Body of pancreas (tissue), 4 donors: ENCODE results near the gene NUP93. TPM values are rescaled to one million over a fixed set of nuclear protein-coding genes. Genes with fewer than 3 reads are reported as not detected.

Experiments
- ATAC-seq: fragments of 150-250 bp; one replicate; pipeline ENCODE4 v1.9.1; 2016
- DNase-seq, 4 donors: peaks; one replicate each; pipeline ENCODE4 v3.0.0-alpha.2; 2019
- H3K27ac ChIP-seq, 4 donors: fragments of 200-600 bp; sonication (generic); 1 replicate in 3 of 4; 2 replicates in 1 of 4; pipeline versions ENCODE4 v1.5.1 to v1.6.1; 2016 to 2019; ENCODE audit warnings: mild to moderate bottlenecking in 1 of 4, mixed read lengths in 1 of 4, moderate library complexity in 1 of 4
- H3K27me3 ChIP-seq, 2 donors: fragments of 200-600 bp; sonication (generic); one replicate each; pipeline ENCODE4 v1.6.0; 2016; ENCODE audit warnings: mild to moderate bottlenecking in 1 of 2
- H3K36me3 ChIP-seq, 2 donors: fragments of 200-600 bp; sonication (generic); replicated peaks in 1 of 2; 2 replicates each; pipeline ENCODE4 v1.5.1; 2016; ENCODE audit warnings: low read depth in 2 of 2; ENCODE audit not compliant: insufficient read depth in 1 of 2
- H3K4me1 ChIP-seq: fragments of 200-600 bp; sonication (generic); one replicate; pipeline ENCODE4 v1.6.0; 2016
- H3K4me3 ChIP-seq, 2 donors: fragments of 200-600 bp; sonication (generic); 1 replicate in 1 of 2; 2 replicates in 1 of 2; pipeline ENCODE4 v1.5.1; 2016 to 2019
- H3K9me3 ChIP-seq, 3 donors: fragments of 200-600 bp; sonication (generic); 1 replicate in 2 of 3; 2 replicates in 1 of 3; pipeline ENCODE4 v1.5.1; 2016
- POLR2A ChIP-seq, 3 donors: fragments of 450-650 bp; IDR thresholded peaks; one replicate each; pipeline ENCODE4 v1.6.1; 2016; ENCODE audit warnings: antibody characterized with exemption in 3 of 3, mild to moderate bottlenecking in 2 of 3
- WGBS, 2 donors: methylation state at CpG; one replicate each; pipeline ENCODE4 v1.1.5; 2017; 5-methylcytosine and 5-hydroxymethylcytosine counted together
- intact Hi-C: fragments of 100-400 bp; cut with DNase I; formaldehyde crosslinking; loops from one replicate; pipeline ENCODE4 v1.15.1; 2023
- total RNA-seq, 2 donors: library from RNA; depleted of rRNA; stranded (reverse); fragments of >200 nt; gene quantifications; one replicate each; pipeline ENCODE4 v1.1.0, GENCODE V29; 2016
- TF ChIP-seq, protein P1 (sequence below), 7 experiments: fragments of 450-650 bp in 4 of 7; fragments of 200-600 bp in 3 of 7; sonication (generic) in 3 of 7; IDR thresholded peaks; one replicate each; pipeline ENCODE4 v1.5.1; 2016 to 2019; ENCODE audit warnings: antibody characterized with exemption in 7 of 7

Gene NUP93
- total RNA-seq, 2 donors from 2014 or later: 12.2 to 19.1 TPM

DNA sequence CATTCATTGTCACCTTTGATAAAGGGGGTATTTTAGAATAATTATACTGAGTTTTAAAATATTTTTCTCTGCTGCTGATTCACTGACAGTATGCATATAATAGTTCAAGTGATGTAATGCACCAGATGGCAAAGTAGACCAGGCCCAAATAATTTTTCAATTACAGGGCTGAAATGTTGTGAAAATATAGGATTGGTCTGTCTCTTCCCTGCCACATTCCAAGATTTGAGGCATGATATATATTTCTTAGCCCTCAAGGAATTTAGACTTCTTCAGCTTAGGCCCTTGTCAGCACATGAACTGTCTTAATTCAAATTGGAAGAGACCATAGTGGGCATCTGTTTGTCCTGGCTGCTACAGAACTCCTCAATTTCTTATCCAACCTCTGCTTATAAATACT is 95.9 kb downstream of the NUP93 start:
- no peak for TF ChIP-seq POLR2A (IDR thresholded peaks at IDR 0.05)
- TF ChIP-seq, protein P1, sequence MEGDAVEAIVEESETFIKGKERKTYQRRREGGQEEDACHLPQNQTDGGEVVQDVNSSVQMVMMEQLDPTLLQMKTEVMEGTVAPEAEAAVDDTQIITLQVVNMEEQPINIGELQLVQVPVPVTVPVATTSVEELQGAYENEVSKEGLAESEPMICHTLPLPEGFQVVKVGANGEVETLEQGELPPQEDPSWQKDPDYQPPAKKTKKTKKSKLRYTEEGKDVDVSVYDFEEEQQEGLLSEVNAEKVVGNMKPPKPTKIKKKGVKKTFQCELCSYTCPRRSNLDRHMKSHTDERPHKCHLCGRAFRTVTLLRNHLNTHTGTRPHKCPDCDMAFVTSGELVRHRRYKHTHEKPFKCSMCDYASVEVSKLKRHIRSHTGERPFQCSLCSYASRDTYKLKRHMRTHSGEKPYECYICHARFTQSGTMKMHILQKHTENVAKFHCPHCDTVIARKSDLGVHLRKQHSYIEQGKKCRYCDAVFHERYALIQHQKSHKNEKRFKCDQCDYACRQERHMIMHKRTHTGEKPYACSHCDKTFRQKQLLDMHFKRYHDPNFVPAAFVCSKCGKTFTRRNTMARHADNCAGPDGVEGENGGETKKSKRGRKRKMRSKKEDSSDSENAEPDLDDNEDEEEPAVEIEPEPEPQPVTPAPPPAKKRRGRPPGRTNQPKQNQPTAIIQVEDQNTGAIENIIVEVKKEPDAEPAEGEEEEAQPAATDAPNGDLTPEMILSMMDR (IDR thresholded peaks at IDR 0.05): no peak
- Histone ChIP-seq H3K4me1 (no peaks in the 10 kb centered on the region), H3K9me3 (no peaks in the 10 kb centered on the region), H3K4me3 (no peak overlapping the region), H3K27me3 (no peaks in the 10 kb centered on the region), H3K27ac (no peak overlapping the region), H3K36me3 (peaks cover 0 to 5% of the 10 kb centered on the region in 2 donors)
- ATAC-seq (no peak), DNase-seq (no peak)
- intact Hi-C loops: no loop called here

DNA sequence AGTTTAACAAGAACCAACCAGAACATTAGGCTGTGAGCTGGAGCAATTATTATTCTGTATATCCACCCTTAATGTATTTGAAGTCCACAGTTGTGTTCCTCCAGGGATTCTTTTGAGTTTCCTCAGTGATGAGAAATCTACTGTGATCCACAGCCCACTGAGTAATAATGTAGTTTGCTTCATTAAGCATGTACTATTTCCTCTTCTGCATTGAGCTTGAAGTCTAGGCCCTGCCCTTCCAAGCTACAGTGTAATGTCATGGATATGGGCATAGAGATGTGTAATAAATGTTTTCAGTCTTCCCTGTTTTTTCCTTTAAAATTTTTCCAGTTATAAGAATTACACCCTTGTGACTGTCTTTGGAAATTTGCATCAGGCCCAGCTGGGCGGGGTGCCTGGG is 98.7 kb downstream of the NUP93 start:
- Histone ChIP-seq H3K27ac (no peak overlapping the region), H3K4me1 (no peaks in the 10 kb centered on the region), H3K36me3 (peaks cover 0 to 2% of the 10 kb centered on the region in 2 donors), H3K4me3 (no peak overlapping the region), H3K9me3 (no peaks in the 10 kb centered on the region), H3K27me3 (no peaks in the 10 kb centered on the region)
- ATAC-seq: no peak
- WGBS, 2 donors: 93 to 94% methylated on average over 1 of the region's 1 CpG
- DNase-seq: no peak
- intact Hi-C loops: no loop called here
- no peak for TF ChIP-seq POLR2A (IDR thresholded peaks at IDR 0.05)
- TF ChIP-seq, protein P1 (IDR thresholded peaks at IDR 0.05): no peak

DNA sequence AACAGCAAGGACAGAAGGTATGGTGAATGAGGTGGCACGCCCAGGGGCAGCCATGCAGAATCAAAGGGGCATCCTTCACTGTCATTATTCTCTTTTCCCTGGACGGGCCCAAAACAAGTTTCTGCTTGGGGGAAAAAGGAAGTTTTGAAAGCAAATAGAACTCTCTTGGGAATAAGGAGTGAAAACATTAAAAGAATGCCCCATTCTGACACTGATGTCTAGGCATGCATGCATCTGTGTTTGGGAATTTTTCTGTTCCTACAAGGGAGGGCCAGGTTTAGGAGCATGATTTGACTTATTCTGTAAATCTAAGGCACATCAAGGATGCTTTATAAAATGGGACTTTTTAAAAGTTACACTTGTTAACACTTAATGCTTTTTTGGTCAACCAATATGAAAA is 100.7 kb downstream of the NUP93 start:
- ATAC-seq (no peak), DNase-seq (no peak)
- TF ChIP-seq, protein P1 (IDR thresholded peaks at IDR 0.05): no peak
- no peak for TF ChIP-seq POLR2A (IDR thresholded peaks at IDR 0.05)
- Histone ChIP-seq H3K27me3 (no peaks in the 10 kb centered on the region), H3K36me3 (peaks cover 0 to 6% of the 10 kb centered on the region in 2 donors), H3K27ac (no peak overlapping the region), H3K9me3 (no peaks in the 10 kb centered on the region), H3K4me1 (no peaks in the 10 kb centered on the region), H3K4me3 (no peak overlapping the region)
- intact Hi-C loops: no loop called here
- WGBS, 2 donors: 35 to 66% methylated on average over 2 of the region's 2 CpGs

DNA sequence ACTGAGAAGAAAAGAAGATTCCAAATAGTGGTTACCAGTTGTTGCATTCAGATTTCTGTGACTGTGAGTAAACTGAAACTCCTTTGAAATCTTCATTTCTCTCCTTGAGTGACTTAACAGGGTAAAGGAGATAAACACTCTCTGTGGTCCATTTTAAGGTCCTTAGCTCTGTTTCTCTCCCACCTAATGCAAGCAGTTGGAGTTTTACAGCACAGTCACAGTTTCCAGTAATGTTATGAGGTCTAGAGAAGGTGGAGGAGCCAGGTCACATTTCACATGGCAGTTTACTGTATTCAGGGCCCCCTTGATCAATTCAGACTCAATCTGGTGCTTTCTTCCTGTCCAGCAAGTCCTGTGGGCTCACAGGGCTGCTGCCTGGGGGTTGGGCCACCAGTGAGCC is 102.8 kb downstream of the NUP93 start:
- Histone ChIP-seq H3K36me3 (peaks cover 0 to 6% of the 10 kb centered on the region in 2 donors), H3K27ac (no peak overlapping the region), H3K27me3 (no peaks in the 10 kb centered on the region), H3K4me3 (no peak overlapping the region), H3K9me3 (no peaks in the 10 kb centered on the region), H3K4me1 (no peaks in the 10 kb centered on the region)
- ATAC-seq (no peak), DNase-seq (no peak)
- TF ChIP-seq POLR2A (IDR thresholded peaks at IDR 0.05): no peak
- intact Hi-C loops: no loop called here

DNA sequence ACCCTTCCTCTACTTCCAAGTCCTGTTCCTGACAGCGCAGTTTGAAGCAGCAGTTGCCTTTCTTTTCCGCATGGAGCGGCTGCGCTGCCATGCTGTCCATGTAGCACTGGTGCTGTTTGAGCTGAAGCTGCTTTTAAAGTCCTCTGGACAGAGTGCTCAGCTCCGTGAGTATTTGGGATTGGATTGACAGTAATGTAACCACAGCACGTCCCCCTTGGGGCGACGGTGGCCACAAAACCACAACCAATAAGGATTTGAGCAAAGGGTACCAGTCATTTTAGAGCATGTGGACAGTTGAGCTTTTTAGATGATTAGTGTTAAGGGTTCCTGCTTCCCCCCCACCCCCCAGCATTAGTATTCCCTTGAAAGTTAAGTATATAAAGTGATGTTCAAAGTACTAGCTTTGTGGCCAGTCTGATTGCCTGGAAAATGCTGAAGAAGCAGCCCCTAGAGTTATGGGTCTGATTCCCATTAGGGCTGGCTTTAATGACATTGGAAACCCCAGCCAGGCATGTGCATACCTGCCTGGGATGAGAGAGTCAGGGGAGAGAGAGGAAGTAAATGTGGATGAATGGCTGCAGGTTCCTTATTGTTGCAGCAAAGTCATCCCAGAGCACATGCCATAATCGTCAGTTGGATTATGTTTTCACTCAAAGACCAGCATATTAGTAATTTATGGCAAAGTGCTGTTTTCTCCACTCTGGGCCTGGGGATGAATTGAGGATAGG is 103.5 kb downstream of the NUP93 start:
- Histone ChIP-seq H3K36me3 (peaks cover 0 to 6% of the 10 kb centered on the region in 2 donors), H3K4me3 (no peak overlapping the region)

More for the DNA sequence above, 103.5 kb downstream of the NUP93 start:
- no peak for ATAC-seq
- WGBS, 2 donors: 90 to 94% methylated on average over 9 of the region's 9 CpGs
- Histone ChIP-seq H3K9me3 (no peaks in the 10 kb centered on the region), H3K27ac (no peak overlapping the region), H3K4me1 (no peaks in the 10 kb centered on the region), H3K27me3 (no peaks in the 10 kb centered on the region)
- intact Hi-C loops: no loop called here
- TF ChIP-seq POLR2A (IDR thresholded peaks at IDR 0.05): no peak
- TF ChIP-seq, protein P1 (IDR thresholded peaks at IDR 0.05): no peak
- no peak for DNase-seq
